GM18858 (cell line): ENCODE data around the gene EMILIN1.
"Not testable (repeated sequence)": the region's sequence is repeated elsewhere in the genome, so short reads cannot be mapped to it uniquely, and the experiment has no call there.

Source experiments
- ATAC-seq: cut with Tn5 transposase; IDR thresholded peaks from one replicate; pipeline ENCODE4 v1.9.1; 2021; ENCODE audit not compliant: unreplicated experiment

Gene EMILIN1

DNA sequence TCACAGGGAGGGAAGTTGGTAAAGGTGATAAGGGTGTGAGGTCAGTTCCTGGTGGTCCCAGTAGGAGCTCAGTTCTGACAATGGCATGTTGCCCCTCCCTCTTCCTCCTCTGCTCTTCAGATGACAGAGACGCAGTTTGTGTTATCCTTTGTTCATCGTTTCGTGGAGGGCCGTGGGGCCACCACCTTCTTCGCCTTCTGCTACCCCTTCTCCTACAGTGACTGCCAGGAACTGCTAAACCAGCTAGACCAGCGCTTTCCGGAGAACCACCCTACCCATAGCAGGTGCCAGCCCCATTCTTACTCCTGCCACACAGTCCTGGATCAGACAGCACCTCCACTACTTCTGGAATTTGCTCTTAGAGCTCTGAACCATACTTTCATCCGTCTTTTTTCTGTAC, 24.6 kb upstream of the EMILIN1 start:
- no peak for ATAC-seq

- no peak for ATAC-seq
Observed at GRCh38 chr2:27054721-27055120, 23.7 kb upstream of the EMILIN1 start.

DNA sequence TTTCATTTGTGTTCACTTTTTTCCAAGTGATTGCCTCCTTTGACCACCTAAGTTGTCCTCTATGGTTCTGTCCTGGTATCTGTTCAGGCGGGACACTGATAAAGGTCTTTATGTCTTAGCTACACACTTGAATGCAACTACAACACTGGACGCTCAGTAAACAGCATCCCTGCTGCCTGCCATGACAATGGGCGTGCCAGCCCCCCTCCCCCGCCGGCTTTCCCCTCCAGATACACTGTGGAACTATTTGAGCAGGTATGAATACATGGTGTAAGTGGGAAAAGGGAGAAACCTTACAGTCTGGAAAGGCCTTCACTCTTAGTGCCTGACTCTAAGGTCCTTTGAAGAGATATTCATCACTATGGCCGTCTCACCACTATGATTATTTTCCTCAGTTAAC, 21.2 kb upstream of the EMILIN1 start:
- ATAC-seq: no peak

GRCh38 chr2:27058210-27058609, 20.2 kb upstream of the EMILIN1 start:
- ATAC-seq: no peak

DNA sequence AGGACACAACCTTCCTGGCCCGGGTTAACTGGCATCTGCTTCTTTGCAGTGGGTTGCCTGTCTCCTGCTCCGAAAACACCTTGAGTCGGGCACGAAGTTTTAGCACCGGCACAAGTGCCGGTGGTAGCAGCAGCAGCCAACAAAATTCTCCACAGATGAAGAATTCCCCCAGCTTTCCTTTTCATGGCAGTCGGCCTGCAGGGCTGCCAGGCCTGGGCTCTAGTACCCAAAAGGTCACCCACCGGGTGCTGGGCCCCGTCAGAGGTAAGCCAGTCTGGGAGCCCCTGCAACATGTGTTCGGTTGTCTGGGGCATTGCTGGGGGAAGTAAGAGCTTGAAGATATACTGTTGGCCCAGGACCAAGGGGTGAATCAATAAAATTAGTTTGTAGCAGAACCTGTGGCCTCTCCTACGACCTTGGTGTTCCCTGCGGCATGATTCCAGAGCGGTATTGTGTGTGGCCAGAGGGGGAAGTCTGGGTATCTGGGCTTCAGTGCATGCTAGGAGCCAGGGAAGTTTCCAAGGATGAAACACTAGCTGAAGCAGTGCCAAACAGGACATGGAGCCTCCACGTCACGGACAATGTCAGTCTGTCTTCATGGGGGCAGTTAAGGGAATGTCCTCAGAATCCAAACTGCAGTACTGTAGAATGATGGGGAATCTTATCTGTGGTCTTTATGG, 19.1 kb upstream of the EMILIN1 start:
- no peak for ATAC-seq

DNA sequence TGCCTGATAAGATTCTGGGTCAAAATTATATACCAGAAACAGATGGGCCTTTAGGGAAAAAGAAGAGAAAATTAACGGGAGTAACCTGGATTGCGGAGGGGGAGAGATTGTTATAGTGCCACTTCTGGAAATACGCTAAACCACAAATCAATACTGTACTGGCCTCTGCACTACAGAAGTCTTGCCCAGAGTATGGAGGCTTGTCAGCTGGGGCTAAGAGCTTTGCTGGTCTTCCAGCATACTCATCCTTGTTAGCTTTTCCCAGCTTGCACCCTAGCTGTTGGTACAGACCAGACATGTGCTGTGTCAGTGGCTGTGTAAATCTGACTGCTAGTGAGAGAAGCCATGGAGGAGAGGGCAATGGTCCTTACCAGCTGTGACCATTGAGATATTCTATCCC, 18.1 kb upstream of the EMILIN1 start:
- no peak for ATAC-seq

- no peak for ATAC-seq
Observed at GRCh38 chr2:27065128-27065527, 13.3 kb upstream of the EMILIN1 start.

DNA sequence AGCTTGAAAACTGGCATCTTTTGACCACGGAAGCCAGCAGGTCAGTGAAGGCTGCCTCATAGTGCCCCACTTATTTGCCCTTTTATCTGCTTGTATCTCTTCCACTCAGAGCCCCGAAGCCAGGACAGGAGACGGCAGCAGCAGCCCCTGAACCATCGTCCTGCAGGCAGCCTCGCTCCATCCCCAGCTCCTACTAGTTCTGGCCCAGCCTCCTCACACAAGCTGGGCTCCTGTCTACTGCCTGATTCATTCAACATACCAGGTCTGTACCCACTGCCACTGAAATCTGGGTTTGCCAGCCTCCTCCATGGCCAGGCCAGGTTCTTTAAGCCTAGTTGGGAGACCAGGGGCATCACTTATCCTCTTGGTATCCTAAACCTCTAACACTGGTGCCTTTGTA, 11.0 kb upstream of the EMILIN1 start:
- no peak for ATAC-seq

- ATAC-seq: no peak
Observed at GRCh38 chr2:27069436-27069835, 9.0 kb upstream of the EMILIN1 start.

- no peak for ATAC-seq
Observed at GRCh38 chr2:27069961-27070618, 8.3 kb upstream of the EMILIN1 start.

GRCh38 chr2:27070653-27071276, 7.7 kb upstream of the EMILIN1 start:
- no peak for ATAC-seq

DNA sequence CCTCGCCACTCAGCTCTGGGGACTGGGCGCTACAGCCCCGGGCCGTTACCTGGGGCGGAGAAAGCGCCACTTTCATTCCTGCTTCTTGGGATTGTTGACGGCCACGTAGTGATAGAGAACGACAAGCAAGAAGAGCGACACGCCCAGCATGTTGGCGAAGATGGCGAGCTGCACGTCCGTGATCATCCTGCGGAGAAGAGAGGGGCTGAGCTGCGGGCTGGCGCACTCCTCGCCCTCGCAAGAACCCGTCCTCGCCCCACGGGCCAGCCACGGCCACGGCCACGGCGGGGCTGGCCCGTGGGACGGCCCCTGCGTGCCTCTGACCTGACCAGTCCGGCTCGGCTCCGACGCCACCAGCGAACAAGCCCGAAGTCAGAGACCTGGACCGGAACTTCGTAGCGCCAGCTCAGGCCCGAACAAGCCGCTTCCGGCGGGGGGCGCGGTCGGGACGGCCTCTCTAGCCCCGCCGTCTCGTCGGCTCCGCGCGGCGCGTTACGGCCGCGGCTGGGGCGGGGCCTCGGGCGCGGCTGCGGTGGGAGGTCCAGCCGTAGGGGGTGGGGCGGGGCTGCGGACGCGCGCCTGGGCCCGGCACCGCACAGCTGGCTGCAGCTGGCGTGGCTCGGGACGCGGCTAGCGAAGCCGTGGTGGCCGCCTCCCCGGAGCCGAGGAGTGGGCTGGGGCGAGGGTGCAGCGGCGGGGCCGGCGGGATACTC, 7.0 kb upstream of the EMILIN1 start, which contains the start of gene OST4:
OST4 (minus strand) TSS at position 378 of the 713 bp plus-strand sequence.
- peak; percentile 82 for ATAC-seq

- no peak for ATAC-seq
Observed at GRCh38 chr2:27071990-27072830, 6.2 kb upstream of the EMILIN1 start.

GRCh38 chr2:27072920-27073319, 5.5 kb upstream of the EMILIN1 start:
- ATAC-seq: no peak

GRCh38 chr2:27073782-27074181, 4.6 kb upstream of the EMILIN1 start:
- no peak for ATAC-seq

DNA sequence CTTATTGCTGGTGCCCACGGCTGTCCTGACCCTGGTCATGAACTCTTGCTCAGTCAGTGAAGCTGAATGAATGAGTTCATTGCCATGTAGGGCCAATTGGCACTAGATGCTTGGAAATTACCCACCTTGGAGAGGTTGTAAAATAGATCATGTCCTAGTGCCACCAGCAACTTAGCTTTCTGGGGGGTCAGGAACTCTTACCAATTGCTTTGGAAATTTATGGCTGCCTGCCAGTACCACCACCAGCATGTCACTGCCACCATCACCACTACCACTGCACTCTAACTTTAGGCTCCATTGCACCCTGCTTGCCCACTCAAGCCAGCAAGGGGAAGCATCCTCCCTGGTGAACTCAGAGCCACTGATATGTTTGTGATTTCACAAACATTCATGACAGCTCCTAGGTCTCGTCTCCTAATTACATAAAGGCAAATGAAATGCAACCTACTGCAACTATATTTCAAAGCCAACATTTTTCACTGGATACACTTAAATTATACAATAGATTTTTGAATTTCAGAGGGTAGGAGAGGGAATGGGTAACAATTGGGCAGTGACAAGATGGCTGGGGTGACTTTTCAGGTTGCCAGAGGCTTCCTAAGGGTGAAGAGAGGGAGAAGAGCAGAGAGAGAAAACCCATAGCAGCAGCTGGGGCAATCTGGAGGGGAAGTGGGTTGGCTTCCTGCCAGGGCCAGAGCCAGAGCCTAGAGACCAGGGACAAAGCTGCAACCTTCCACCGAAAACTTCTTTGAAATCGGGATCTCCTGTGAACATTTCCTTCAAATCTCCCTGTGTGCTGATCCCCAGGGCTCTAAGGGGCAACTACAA, 3.5 kb upstream of the EMILIN1 start:
- ATAC-seq: no peak

- not testable (repeated sequence) for ATAC-seq
Observed at GRCh38 chr2:27075566-27075871, 2.9 kb upstream of the EMILIN1 start.

DNA sequence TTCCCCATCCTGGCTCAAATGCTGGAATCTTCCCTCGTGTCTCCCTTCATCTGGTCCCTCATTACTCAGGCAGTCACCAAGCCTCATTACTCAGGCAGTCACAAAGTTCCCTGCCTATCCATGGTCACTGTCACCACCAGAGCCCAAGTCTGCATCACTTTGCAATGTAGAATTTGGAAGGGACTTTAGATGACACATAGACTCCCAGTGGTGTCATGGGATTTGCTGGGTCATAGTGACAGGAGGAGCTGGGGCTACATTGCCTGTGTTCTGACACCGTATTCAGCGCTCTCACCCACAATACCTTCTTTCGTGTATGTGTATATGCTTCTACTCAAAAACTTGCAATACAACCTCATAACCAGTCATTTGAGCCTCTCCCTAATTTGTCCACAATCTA, 2.1 kb upstream of the EMILIN1 start:
- no peak for ATAC-seq

- no peak for ATAC-seq
Observed at GRCh38 chr2:27077231-27077630, 1.2 kb upstream of the EMILIN1 start.
